Measurements from ENCODE around the gene SERAC1. TPM values are rescaled to one million over a fixed set of nuclear protein-coding genes. Genes with fewer than 3 reads are reported as not detected.

The SERAC1 gene
- polyA plus RNA-seq, 1 experiment = 6.1 TPM

DNA sequence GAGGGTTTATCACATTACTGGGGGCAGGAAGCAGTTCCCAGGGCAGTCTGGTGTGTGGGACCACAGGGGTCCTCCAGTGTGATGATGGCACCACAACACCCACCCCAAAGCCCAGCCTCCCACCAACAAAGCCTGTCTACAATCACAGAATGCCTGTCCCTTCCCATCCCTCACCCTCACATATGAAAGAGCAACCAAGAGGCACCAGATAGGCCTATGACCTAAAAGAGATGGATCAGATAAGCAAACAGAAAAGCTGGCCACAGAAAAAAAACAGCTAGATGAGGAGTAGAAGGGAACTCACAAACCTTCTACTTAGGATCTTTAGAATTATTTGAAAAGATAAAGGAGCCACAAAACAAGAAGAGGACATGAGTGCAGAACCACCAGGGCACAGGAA, 54.3 kb downstream of the SERAC1 start:
- Histone ChIP-seq H3K4me3 (ENCODE audit: low read depth, low read length) (no peak overlapping the region), H3K27me3 (ENCODE audit: control insufficient read depth, insufficient read depth, low read length) (no peaks in the 10 kb centered on the region), H3K36me3 (ENCODE audit: control insufficient read depth, insufficient read depth, low read length) (no peaks in the 10 kb centered on the region)
- POLR2A ChIA-PET = no interaction called here
- CTCF ChIA-PET = no interaction called here
- TF ChIP-seq, protein P1, sequence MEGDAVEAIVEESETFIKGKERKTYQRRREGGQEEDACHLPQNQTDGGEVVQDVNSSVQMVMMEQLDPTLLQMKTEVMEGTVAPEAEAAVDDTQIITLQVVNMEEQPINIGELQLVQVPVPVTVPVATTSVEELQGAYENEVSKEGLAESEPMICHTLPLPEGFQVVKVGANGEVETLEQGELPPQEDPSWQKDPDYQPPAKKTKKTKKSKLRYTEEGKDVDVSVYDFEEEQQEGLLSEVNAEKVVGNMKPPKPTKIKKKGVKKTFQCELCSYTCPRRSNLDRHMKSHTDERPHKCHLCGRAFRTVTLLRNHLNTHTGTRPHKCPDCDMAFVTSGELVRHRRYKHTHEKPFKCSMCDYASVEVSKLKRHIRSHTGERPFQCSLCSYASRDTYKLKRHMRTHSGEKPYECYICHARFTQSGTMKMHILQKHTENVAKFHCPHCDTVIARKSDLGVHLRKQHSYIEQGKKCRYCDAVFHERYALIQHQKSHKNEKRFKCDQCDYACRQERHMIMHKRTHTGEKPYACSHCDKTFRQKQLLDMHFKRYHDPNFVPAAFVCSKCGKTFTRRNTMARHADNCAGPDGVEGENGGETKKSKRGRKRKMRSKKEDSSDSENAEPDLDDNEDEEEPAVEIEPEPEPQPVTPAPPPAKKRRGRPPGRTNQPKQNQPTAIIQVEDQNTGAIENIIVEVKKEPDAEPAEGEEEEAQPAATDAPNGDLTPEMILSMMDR (IDR thresholded peaks at IDR 0.05; ENCODE audit: insufficient read depth, low read depth, low read length) = no peak
- DNase-seq (ENCODE audit: low read depth) = no peak

DNA sequence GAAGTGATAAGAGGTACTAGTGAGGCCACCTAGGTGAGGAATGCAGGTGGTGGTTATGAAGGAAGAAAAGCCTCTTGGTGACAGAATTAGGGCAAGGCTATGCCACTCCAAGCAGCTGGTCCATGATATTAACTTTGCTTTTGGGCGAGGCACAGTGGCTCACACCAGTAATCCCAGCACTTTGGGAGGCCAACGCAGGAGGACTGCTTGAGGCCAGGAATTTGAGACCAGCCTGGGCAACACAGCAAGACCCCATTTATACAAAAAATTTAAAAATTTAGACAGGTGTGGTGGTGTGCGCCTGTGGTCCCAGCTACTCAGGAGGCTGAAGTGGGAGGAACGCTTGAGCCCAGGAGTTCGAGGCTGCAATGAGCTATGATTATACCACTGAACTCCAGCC, 56.1 kb downstream of the SERAC1 start:
- CTCF ChIA-PET = interaction anchor here (0.6 kb wide), 1 partner anchor 52 kb away, joined by 3 read pairs; no protein-coding TSS in a partner anchor
- POLR2A ChIA-PET = no interaction called here
- H3K27me3 ChIP-seq (ENCODE audit: control insufficient read depth, insufficient read depth, low read length) = no peaks in the 10 kb centered on the region
- no peak overlapping the region for H3K4me3 ChIP-seq (ENCODE audit: low read depth, low read length)
- DNase-seq (ENCODE audit: low read depth) = no peak
- TF ChIP-seq, protein P1 (IDR thresholded peaks at IDR 0.05; ENCODE audit: insufficient read depth, low read depth, low read length) = no peak
- no peaks in the 10 kb centered on the region for H3K36me3 ChIP-seq (ENCODE audit: control insufficient read depth, insufficient read depth, low read length)

DNA sequence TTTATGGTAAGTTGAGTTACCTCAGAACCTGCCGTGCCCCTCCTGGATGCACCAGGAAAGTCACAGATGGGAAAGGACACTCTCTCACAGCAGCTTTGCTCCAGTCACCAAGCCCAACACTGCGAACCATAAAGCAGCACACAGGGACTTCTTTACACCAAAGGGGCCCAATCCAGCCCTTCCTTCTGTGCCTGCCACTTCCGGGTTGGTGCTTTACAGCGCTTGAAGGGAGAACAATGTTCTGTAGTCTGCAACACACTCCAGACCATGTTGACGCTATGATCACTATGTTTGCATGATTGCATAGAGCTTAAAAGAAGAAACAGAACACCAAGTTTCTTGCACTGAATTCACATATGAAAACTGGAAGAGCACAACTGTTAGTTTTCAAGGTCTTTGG, 57.1 kb downstream of the SERAC1 start:
- Histone ChIP-seq H3K27me3 (ENCODE audit: control insufficient read depth, insufficient read depth, low read length) (no peaks in the 10 kb centered on the region), H3K4me3 (ENCODE audit: low read depth, low read length) (no peak overlapping the region), H3K36me3 (ENCODE audit: control insufficient read depth, insufficient read depth, low read length) (no peaks in the 10 kb centered on the region)
- TF ChIP-seq, protein P1 (IDR thresholded peaks at IDR 0.05; ENCODE audit: insufficient read depth, low read depth, low read length) = no peak
- no peak for DNase-seq (ENCODE audit: low read depth)
- POLR2A ChIA-PET = no interaction called here
- CTCF ChIA-PET = interaction anchor here (1.0 to 2.0 kb wide), 3 partner anchors 21 to 32 kb away, joined by 3 to 7 read pairs (median 3); no protein-coding TSS in a partner anchor

DNA sequence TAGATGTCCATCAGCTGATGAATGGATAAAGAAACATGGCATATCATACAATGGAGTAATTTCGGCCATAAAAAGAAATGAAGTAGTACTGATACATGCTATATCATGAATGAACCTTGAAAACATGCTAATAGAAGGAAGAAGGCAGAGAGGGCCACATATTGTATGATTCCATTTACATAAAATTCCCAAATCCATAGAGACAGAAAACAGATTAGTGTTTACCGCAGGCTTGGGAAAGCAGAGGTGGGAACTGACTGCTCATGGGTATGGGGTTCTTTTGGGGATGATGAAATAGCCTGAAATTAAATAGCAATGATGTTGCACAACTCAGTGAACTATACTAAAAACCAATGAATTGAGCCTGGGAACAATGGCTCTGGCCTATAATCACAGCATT, 58.3 kb downstream of the SERAC1 start:
- Histone ChIP-seq H3K27me3 (ENCODE audit: control insufficient read depth, insufficient read depth, low read length) (no peaks in the 10 kb centered on the region), H3K36me3 (ENCODE audit: control insufficient read depth, insufficient read depth, low read length) (no peaks in the 10 kb centered on the region), H3K4me3 (ENCODE audit: low read depth, low read length) (no peak overlapping the region)
- CTCF ChIA-PET = interaction anchor here (0.9 to 2.0 kb wide), 3 partner anchors 22 to 33 kb away, joined by 3 to 7 read pairs (median 3); no protein-coding TSS in a partner anchor
- TF ChIP-seq, protein P1 (IDR thresholded peaks at IDR 0.05; ENCODE audit: insufficient read depth, low read depth, low read length) = no peak
- no peak for DNase-seq (ENCODE audit: low read depth)
- POLR2A ChIA-PET = no interaction called here

DNA sequence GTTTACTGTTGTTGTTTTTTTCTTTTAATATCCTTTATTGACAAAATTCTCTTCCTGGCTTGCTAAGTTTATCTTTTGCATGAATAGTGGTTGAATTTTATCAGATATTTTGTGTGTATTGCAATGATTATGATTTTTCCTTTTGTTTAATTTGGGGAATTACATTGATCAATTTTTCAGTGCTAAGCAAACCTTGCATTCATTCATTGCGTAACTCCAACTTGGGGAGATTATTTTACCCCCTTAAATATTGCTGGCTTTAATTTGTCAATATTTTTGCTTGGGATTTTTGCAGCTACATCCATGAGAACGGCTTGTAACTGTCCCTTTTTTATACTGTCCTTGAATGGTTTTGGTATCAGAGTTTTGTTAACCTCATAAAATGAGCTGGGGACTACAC, 63.4 kb downstream of the SERAC1 start:
- Histone ChIP-seq H3K27me3 (ENCODE audit: control insufficient read depth, insufficient read depth, low read length) (no peaks in the 10 kb centered on the region), H3K36me3 (ENCODE audit: control insufficient read depth, insufficient read depth, low read length) (no peaks in the 10 kb centered on the region; the same call in 1 of the 2 replicates), H3K4me3 (ENCODE audit: low read depth, low read length) (no peak overlapping the region)
- DNase-seq (ENCODE audit: low read depth) = no peak
- ChIA-PET CTCF (interaction anchor here (0.6 kb wide), 1 partner anchor 10 kb away, joined by 3 read pairs; no protein-coding TSS in a partner anchor), POLR2A (no interaction called here)
- TF ChIP-seq, protein P1 (IDR thresholded peaks at IDR 0.05; ENCODE audit: insufficient read depth, low read depth, low read length) = no peak
